ENCODE results near the gene NPAS3.

Gene NPAS3

DNA sequence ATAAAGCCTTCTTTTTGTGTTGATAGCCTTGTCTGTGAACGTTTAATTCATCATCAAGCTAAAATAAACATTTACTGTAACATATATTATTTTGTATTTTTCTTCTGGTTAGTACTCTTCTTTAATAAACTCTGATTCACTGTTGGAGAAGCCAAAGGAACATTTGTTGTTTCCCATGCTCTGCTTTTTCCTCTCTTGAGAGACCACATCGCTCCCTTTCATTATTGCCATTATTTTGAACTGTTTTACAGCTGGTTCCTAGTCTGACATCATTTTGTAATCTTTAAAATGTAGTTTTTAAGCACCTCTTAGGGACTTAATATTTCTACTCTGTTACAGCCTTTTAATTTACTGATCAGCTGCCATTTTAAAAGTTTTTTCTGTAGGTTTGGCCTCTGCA is 301.8 kb downstream of the NPAS3 start:
- CTCF ChIA-PET, result interaction anchor here (0.7 kb wide), 1 partner anchor 327 kb away, joined by 4 read pairs; no protein-coding TSS in a partner anchor
- no peak overlapping the region for H3K27ac ChIP-seq
- TF ChIP-seq CTCF (conservative IDR thresholded peaks at IDR 0.05; ENCODE audit: low read depth), result no peak
- DNase-seq (ENCODE audit: low spot score), result no peak
- POLR2A ChIA-PET (ENCODE audit: low non-redundant PET), result no interaction called here

DNA sequence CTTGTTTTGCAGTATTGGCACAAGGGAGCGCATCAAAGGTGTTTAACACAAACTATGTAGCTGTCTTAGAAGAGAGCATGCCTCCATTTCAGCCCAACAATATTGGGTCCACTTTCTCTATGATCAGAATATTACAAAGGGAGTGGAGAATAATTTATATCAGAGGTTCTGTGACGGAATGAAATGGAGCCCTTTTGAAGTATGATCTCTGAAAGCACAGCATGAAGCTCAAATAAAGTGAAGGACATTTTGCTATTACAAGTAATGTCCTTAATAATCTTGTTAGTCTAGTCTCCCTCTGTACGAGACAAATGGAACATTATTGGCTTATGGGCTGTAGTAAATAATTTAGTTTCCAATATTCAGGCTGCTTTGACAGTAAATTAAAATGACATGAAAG is 302.7 kb downstream of the NPAS3 start:
- no peak for TF ChIP-seq CTCF (conservative IDR thresholded peaks at IDR 0.05; ENCODE audit: low read depth)
- ChIA-PET CTCF (interaction anchor here (0.7 kb wide), 2 partner anchors 328 to 555 kb away, joined by 4 read pairs; no protein-coding TSS in a partner anchor), POLR2A (ENCODE audit: low non-redundant PET) (no interaction called here)
- no peak overlapping the region for H3K27ac ChIP-seq
- no peak for DNase-seq (ENCODE audit: low spot score)

DNA sequence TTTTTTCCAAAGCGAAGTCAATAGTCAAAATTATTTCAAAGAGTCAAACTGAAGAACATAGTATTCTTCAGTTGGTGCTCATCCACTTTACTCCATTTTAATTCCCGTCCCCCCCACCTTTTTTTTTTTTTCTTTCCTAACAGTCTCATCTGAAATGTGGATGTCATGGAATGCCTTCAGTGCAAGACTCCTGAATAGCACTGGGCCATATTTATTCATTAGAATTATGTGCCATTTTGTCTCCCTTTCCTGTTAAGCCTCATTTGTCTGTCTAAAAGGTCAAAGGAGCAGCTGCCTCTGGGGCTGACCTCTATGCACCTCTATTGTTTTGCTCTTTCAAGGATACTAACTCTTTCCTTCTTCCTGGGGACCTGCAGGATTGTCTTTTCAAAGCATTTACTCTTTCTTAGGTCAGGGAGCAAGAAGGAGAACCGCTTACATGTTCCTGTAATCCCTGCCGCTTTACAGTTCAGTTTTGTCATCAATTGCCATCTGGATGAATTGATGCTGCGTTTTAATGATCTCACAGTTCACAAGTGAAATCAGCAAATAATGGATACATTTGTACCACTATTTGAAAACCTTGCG is 310.6 kb downstream of the NPAS3 start:
- H3K27ac ChIP-seq, result no peak overlapping the region
- CTCF ChIA-PET, result interaction anchor here (0.6 kb wide), 1 partner anchor 25 kb away, joined by 3 read pairs; no protein-coding TSS in a partner anchor
- no peak for TF ChIP-seq CTCF (conservative IDR thresholded peaks at IDR 0.05; ENCODE audit: low read depth)
- DNase-seq (ENCODE audit: low spot score), result no peak
- POLR2A ChIA-PET (ENCODE audit: low non-redundant PET), result no interaction called here

- H3K27ac ChIP-seq, result no peak overlapping the region
- CTCF ChIA-PET, result interaction anchor here (0.6 kb wide), 1 partner anchor 549 kb away, joined by 3 read pairs; no protein-coding TSS in a partner anchor
- TF ChIP-seq CTCF (conservative IDR thresholded peaks at IDR 0.05; ENCODE audit: low read depth), result no peak
- no peak for DNase-seq (ENCODE audit: low spot score)
- POLR2A ChIA-PET (ENCODE audit: low non-redundant PET), result no interaction called here
These were observed 312.3 kb downstream of the NPAS3 start for GRCh38 chr14:33250963-33251362.

- no peak for DNase-seq (ENCODE audit: low spot score)
- TF ChIP-seq CTCF (conservative IDR thresholded peaks at IDR 0.05; ENCODE audit: low read depth), result no peak
- ChIA-PET CTCF (interaction anchor here (1.0 kb wide), 1 partner anchor 476 kb away, joined by 3 read pairs; no protein-coding TSS in a partner anchor), POLR2A (ENCODE audit: low non-redundant PET) (no interaction called here)
- H3K27ac ChIP-seq, result no peak overlapping the region
These were observed 315.7 kb downstream of the NPAS3 start for GRCh38 chr14:33254342-33254741.

GRCh38 chr14:33254861-33255395 is 316.2 kb downstream of the NPAS3 start:
- no peak for DNase-seq (ENCODE audit: low spot score)
- CTCF ChIA-PET, result interaction anchor here (0.7 to 1.0 kb wide), 2 partner anchors 240 to 475 kb away, joined by 3 to 5 read pairs; no protein-coding TSS in a partner anchor
- POLR2A ChIA-PET (ENCODE audit: low non-redundant PET), result no interaction called here
- no peak overlapping the region for H3K27ac ChIP-seq
- no peak for TF ChIP-seq CTCF (conservative IDR thresholded peaks at IDR 0.05; ENCODE audit: low read depth)

Measured in RWPE1 (cell line).